Measurements from ENCODE around the gene KIF18A.

DNA sequence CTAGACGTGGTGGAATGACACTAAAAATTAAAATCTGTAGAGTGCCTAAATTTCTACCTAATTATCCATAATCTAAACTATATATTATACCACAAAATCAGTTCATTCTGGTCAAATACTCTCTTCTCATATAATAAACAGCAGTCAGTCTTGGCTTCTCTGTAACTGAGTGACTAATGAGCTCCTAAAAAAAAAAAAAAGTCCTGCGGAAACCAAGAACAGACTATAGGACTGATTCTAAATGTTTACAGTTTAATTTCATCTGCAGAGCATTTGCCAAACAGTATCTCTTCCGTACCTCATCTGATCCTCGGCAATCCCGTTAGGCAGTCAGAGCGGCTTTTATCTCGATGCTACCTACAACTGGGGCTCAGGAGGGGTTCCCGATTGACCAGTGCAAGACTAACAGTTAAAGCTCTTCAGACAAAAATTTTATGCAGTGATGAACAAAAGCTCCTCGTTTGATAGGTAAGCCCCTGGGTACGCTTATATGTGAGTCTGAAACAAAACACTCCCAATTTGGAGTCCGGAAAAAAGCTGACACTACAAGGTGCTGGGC is 686 bp downstream of the KIF18A start:
- TF ChIP-seq, protein P1, sequence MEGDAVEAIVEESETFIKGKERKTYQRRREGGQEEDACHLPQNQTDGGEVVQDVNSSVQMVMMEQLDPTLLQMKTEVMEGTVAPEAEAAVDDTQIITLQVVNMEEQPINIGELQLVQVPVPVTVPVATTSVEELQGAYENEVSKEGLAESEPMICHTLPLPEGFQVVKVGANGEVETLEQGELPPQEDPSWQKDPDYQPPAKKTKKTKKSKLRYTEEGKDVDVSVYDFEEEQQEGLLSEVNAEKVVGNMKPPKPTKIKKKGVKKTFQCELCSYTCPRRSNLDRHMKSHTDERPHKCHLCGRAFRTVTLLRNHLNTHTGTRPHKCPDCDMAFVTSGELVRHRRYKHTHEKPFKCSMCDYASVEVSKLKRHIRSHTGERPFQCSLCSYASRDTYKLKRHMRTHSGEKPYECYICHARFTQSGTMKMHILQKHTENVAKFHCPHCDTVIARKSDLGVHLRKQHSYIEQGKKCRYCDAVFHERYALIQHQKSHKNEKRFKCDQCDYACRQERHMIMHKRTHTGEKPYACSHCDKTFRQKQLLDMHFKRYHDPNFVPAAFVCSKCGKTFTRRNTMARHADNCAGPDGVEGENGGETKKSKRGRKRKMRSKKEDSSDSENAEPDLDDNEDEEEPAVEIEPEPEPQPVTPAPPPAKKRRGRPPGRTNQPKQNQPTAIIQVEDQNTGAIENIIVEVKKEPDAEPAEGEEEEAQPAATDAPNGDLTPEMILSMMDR (IDR thresholded peaks at IDR 0.05), result no peak
- no peak for TF ChIP-seq POLR2AphosphoS5 (IDR thresholded peaks at IDR 0.05; ENCODE audit: low read depth, low read length)
- no peak for TF ChIP-seq TCF7L2 (IDR thresholded peaks at IDR 0.05; ENCODE audit: low read depth, low read length)
- no peak for TF ChIP-seq SIN3A (IDR thresholded peaks at IDR 0.05; ENCODE audit: borderline replicate concordance, insufficient read depth, low read depth, low read length)
- TF ChIP-seq, protein P2, sequence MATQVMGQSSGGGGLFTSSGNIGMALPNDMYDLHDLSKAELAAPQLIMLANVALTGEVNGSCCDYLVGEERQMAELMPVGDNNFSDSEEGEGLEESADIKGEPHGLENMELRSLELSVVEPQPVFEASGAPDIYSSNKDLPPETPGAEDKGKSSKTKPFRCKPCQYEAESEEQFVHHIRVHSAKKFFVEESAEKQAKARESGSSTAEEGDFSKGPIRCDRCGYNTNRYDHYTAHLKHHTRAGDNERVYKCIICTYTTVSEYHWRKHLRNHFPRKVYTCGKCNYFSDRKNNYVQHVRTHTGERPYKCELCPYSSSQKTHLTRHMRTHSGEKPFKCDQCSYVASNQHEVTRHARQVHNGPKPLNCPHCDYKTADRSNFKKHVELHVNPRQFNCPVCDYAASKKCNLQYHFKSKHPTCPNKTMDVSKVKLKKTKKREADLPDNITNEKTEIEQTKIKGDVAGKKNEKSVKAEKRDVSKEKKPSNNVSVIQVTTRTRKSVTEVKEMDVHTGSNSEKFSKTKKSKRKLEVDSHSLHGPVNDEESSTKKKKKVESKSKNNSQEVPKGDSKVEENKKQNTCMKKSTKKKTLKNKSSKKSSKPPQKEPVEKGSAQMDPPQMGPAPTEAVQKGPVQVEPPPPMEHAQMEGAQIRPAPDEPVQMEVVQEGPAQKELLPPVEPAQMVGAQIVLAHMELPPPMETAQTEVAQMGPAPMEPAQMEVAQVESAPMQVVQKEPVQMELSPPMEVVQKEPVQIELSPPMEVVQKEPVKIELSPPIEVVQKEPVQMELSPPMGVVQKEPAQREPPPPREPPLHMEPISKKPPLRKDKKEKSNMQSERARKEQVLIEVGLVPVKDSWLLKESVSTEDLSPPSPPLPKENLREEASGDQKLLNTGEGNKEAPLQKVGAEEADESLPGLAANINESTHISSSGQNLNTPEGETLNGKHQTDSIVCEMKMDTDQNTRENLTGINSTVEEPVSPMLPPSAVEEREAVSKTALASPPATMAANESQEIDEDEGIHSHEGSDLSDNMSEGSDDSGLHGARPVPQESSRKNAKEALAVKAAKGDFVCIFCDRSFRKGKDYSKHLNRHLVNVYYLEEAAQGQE (IDR thresholded peaks at IDR 0.05; ENCODE audit: insufficient read depth in 1 of 2, low read depth in 2 of 2, low read length in 1 of 2), result no peak

Measured in Panc1 (cell line).